CD14-positive monocyte (primary cell): Measurements from ENCODE around the gene KCNT1. TPM values are rescaled to one million over a fixed set of nuclear protein-coding genes. Genes with fewer than 3 reads are reported as not detected.

Experiments
- DNase-seq, 3 donors: peaks; one replicate each; pipeline ENCODE4 v3.0.0-alpha.2; 2011 to 2022
- H2AFZ ChIP-seq: 2 replicates; pipeline ENCODE4 v1.6.0; 2012; ENCODE audit warnings: mild to moderate bottlenecking, low read depth, low read length, inconsistent platforms; ENCODE audit not compliant: insufficient read depth, poor library complexity, severe bottlenecking
- H3K27ac ChIP-seq, 2 donors: 1 replicate in 1 of 2; 2 replicates in 1 of 2; pipeline ENCODE4 v1.5.1; 2012 to 2013; ENCODE audit warnings: low read length in 2 of 2, control low read depth in 1 of 2, inconsistent platforms in 1 of 2, low read depth in 1 of 2, mild to moderate bottlenecking in 1 of 2
- H3K27me3 ChIP-seq, 2 donors: one replicate each; pipeline versions ENCODE4 v1.6.0 to v1.6.1; 2011 to 2013; ENCODE audit warnings: low read length in 2 of 2; ENCODE audit not compliant: control insufficient read depth in 2 of 2, insufficient read depth in 2 of 2
- H3K36me3 ChIP-seq, 2 donors: replicated peaks in 1 of 2; 1 replicate in 1 of 2; 2 replicates in 1 of 2; pipeline versions ENCODE4 v1.5.1 to v1.6.1; 2012 to 2013; ENCODE audit warnings: low read length in 2 of 2, control low read depth in 1 of 2, inconsistent platforms in 1 of 2, mild to moderate bottlenecking in 1 of 2; ENCODE audit not compliant: insufficient read depth in 2 of 2, control insufficient read depth in 1 of 2
- H3K4me1 ChIP-seq, 2 donors: 1 replicate in 1 of 2; 2 replicates in 1 of 2; pipeline versions ENCODE4 v1.5.1 to v1.6.1; 2012 to 2013; ENCODE audit warnings: low read length in 2 of 2, control low read depth in 1 of 2, inconsistent platforms in 1 of 2, mild to moderate bottlenecking in 1 of 2, moderate library complexity in 1 of 2; ENCODE audit not compliant: insufficient read depth in 2 of 2, control insufficient read depth in 1 of 2
- H3K4me2 ChIP-seq: replicated peaks from 2 replicates; pipeline ENCODE3; 2012; ENCODE audit warnings: low read length, moderate library complexity, mild to moderate bottlenecking; ENCODE audit not compliant: poor library complexity, severe bottlenecking; ENCODE audit errors: extremely low read depth
- H3K4me3 ChIP-seq, 3 experiments: fragments of 200-600 bp in 1 of 3; sonication (generic) in 1 of 3; replicated peaks in 1 of 3; 1 replicate in 2 of 3; 2 replicates in 1 of 3; pipeline ENCODE4 v1.5.1; 2011 to 2013; ENCODE audit warnings: low read length in 3 of 3, mild to moderate bottlenecking in 3 of 3, control low read depth in 2 of 3, low read depth in 2 of 3, inconsistent platforms in 1 of 3, moderate library complexity in 1 of 3
- H3K79me2 ChIP-seq: 2 replicates; pipeline ENCODE4 v1.6.0; 2012; ENCODE audit warnings: mild to moderate bottlenecking, control low read depth, inconsistent platforms, low read length, moderate library complexity; ENCODE audit not compliant: insufficient read depth
- H3K9ac ChIP-seq: 2 replicates; pipeline ENCODE4 v1.6.0; 2017; ENCODE audit warnings: low read length, mild to moderate bottlenecking; ENCODE audit not compliant: insufficient read depth, poor library complexity, severe bottlenecking
- H3K9me3 ChIP-seq, 2 donors: replicated peaks in 1 of 2; 1 replicate in 1 of 2; 2 replicates in 1 of 2; pipeline versions ENCODE4 v1.5.1 to v1.6.1; 2012 to 2013; ENCODE audit warnings: low read length in 2 of 2, control low read depth in 1 of 2; ENCODE audit not compliant: control insufficient read depth in 1 of 2, insufficient read depth in 1 of 2
- H4K20me1 ChIP-seq: 2 replicates; pipeline ENCODE4 v1.6.0; 2012; ENCODE audit warnings: mild to moderate bottlenecking, low read length, control low read depth, moderate library complexity; ENCODE audit not compliant: insufficient read depth
- H3K27ac Mint-ChIP-seq, 7 donors: one replicate each; pipeline ENCODE4 v1.8.0; 2020; ENCODE audit warnings: mild to moderate bottlenecking in 7 of 7, mixed read lengths in 7 of 7, moderate library complexity in 6 of 7, inconsistent platforms in 2 of 7
- H3K27me3 Mint-ChIP-seq, 3 donors: one replicate each; pipeline ENCODE4 v1.8.0; 2021 to 2022; ENCODE audit warnings: low read depth in 3 of 3, mild to moderate bottlenecking in 3 of 3, mixed read lengths in 3 of 3, moderate library complexity in 3 of 3, inconsistent platforms in 1 of 3
- H3K36me3 Mint-ChIP-seq, 2 donors: one replicate each; pipeline ENCODE4 v1.8.0; 2020; ENCODE audit warnings: mixed read lengths in 2 of 2, inconsistent platforms in 1 of 2, mild to moderate bottlenecking in 1 of 2
- H3K4me1 Mint-ChIP-seq: one replicate; pipeline ENCODE4 v1.8.0; 2020; ENCODE audit warnings: mild to moderate bottlenecking, mixed read lengths
- H3K4me3 Mint-ChIP-seq, 2 donors: one replicate each; pipeline ENCODE4 v1.8.0; 2020; ENCODE audit warnings: mild to moderate bottlenecking in 2 of 2, mixed read lengths in 2 of 2, moderate library complexity in 1 of 2
- H3K9me3 Mint-ChIP-seq, 7 donors: one replicate each; pipeline ENCODE4 v1.8.0; 2020 to 2022; ENCODE audit warnings: mixed read lengths in 7 of 7, mild to moderate bottlenecking in 6 of 7, moderate library complexity in 6 of 7, inconsistent platforms in 2 of 7
- CTCF ChIP-seq: fragments of 200-600 bp; IDR thresholded peaks from one replicate; pipeline ENCODE4 v1.8.0; 2022; ENCODE audit warnings: antibody characterized with exemption, mild to moderate bottlenecking
- WGBS: methylation state at CpG from one replicate; pipeline ENCODE4 v1.1.5; 2013; ENCODE audit warnings: missing lambda C conversion rate; ENCODE audit not compliant: insufficient coverage; 5-methylcytosine and 5-hydroxymethylcytosine counted together
- intact Hi-C, 2 donors: fragments of 100-400 bp; cut with micrococcal nuclease; formaldehyde crosslinking; loops; one replicate each; pipeline versions ENCODE4 v1.15.0 to v1.15.1; 2023
- polyA plus RNA-seq, 3 donors: library from polyadenylated mRNA; depleted of rRNA in 1 of 3; unstranded in 2 of 3; stranded (reverse) in 1 of 3; fragments of 300-500 nt in 2 of 3; fragments of >200 nt in 1 of 3; fragmentation: Illumina TruSeq in 2 of 3; gene quantifications; 1 replicate in 2 of 3; 2 replicates in 1 of 3; pipeline ENCODE4 v1.2.3, GENCODE V29; 2012 to 2021

KCNT1 gene
- polyA plus RNA-seq, 3 donors, result not detected

DNA sequence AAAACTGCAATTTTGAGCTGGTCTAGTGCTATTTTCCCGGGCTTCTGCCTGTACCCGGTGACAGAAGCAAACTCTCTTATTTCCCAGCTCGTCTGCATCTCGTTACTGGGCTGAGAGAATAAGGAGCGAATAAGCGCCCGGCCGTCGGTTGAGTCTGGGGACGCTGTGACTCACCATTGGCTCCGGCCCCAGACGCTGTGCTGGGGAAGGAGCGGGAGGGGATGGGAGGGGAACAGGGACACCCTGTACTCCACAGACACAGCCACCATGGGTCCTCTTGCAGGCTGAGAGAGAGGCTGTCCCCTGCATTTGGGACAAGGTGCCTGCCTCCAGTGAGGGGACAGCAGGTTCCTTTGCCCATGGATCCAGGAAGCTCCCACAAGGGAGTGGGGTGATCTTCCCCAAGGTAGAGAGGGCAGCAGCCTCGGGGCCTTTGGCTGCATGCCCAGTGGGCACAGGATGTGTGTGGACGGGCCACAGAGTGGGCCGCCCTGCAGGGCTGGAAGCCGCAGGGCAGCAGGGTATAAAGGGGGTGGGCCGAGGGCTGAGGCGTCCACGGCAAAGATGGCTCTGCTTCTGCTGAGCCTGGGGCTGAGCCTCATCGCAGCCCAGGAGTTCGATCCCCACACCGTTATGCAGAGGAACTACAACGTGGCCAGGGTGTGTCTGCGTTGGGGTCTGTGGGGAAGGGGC is 39.1 kb upstream of the KCNT1 start, which contains the start of gene LCN9:
Gene LCN9, plus strand, starts transcription at position 552 of the 693 bp plus-strand sequence. Its CDS starts 13 bp downstream, at position 565.
- no peaks in the 10 kb centered on the region for H3K36me3 ChIP-seq
- Mint-ChIP-seq H3K27me3 (peaks cover 0 to 8% (median 5%) of the 10 kb centered on the region in 3 donors), H3K36me3 (no peaks in the 10 kb centered on the region), H3K4me3 (no peak within 1 kb of the TSS), H3K4me1 (no peaks in the 10 kb centered on the region), H3K27ac (no peak within 1 kb of the TSS), H3K9me3 (no peaks in the 10 kb centered on the region)
- 85% methylated on average over 13 of the region's 25 CpGs for WGBS
- H3K4me3 ChIP-seq, result no peak within 1 kb of the TSS
- H3K4me1 ChIP-seq, result no peaks in the 10 kb centered on the region
- intact Hi-C loops, result no loop called here
- DNase-seq, result no peak
- H4K20me1 ChIP-seq, result no peaks in the 10 kb centered on the region
- no peaks in the 10 kb centered on the region for H3K79me2 ChIP-seq
- H3K27me3 ChIP-seq, result no peaks in the 10 kb centered on the region
- no peak within 1 kb of the TSS for H3K4me2 ChIP-seq
- H3K9ac ChIP-seq, result no peak within 1 kb of the TSS
- H3K27ac ChIP-seq, result no peak within 1 kb of the TSS
- H3K9me3 ChIP-seq, result no peaks in the 10 kb centered on the region
- H2AFZ ChIP-seq, result no peak within 1 kb of the TSS
- no peak for TF ChIP-seq CTCF

DNA sequence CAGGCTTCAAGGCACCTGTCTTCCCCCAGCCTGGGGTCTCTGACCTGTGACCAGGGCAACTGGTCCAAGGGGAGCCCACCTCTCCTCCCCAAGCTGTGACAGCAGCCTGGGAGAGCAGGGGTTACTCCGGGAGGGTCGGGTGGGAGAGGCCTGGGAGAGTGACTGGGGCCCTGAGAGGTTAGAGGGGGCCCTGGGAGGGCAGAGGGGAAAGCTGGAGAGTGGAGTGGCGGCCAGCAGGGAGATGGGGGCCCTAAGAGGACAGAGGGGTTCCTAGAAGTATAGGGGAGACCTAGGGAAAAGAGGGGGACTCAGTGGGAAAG is 38.6 kb upstream of the KCNT1 start:
- H3K36me3 ChIP-seq, result no peaks in the 10 kb centered on the region
- Mint-ChIP-seq H3K4me3 (no peak overlapping the region), H3K27ac (no peak overlapping the region), H3K4me1 (no peaks in the 10 kb centered on the region), H3K9me3 (no peaks in the 10 kb centered on the region), H3K36me3 (no peaks in the 10 kb centered on the region), H3K27me3 (peaks cover 2 to 8% (median 3%) of the 10 kb centered on the region in 3 donors)
- no peaks in the 10 kb centered on the region for H4K20me1 ChIP-seq
- H3K9me3 ChIP-seq, result no peaks in the 10 kb centered on the region
- H3K9ac ChIP-seq, result no peak overlapping the region
- H3K4me2 ChIP-seq, result no peak overlapping the region
- DNase-seq, result no peak
- 57% methylated on average over 3 of the region's 3 CpGs for WGBS
- no peak overlapping the region for H2AFZ ChIP-seq
- H3K4me1 ChIP-seq, result no peaks in the 10 kb centered on the region
- no peaks in the 10 kb centered on the region for H3K79me2 ChIP-seq
- intact Hi-C loops, result no loop called here
- H3K27me3 ChIP-seq, result no peaks in the 10 kb centered on the region
- no peak overlapping the region for H3K27ac ChIP-seq
- no peak overlapping the region for H3K4me3 ChIP-seq
- no peak for TF ChIP-seq CTCF
